Ovary (tissue), 9 donors: ENCODE data around the gene LSMEM2. TPM values are rescaled to one million over a fixed set of nuclear protein-coding genes. Genes with fewer than 3 reads are reported as not detected.
A peak's percentile ranks its signal among the peaks of the same experiment; 100 is the strongest.

Experiments
- DNase-seq, 5 donors: peaks; one replicate each; pipeline ENCODE4 v3.0.0-alpha.2; 2019 to 2020
- H3K27ac ChIP-seq, 2 donors: fragments of 200-600 bp; one replicate each; pipeline versions ENCODE4 v1.5.1 to v1.8.0; 2019 to 2022
- H3K27me3 ChIP-seq: fragments of 200-600 bp; one replicate; pipeline ENCODE4 v1.8.0; 2022
- H3K36me3 ChIP-seq: fragments of 200-600 bp; sonication (generic); one replicate; pipeline ENCODE4 v1.5.1; 2019
- H3K4me1 ChIP-seq: one replicate; pipeline ENCODE4 v1.8.1; 2013; ENCODE audit warnings: mild to moderate bottlenecking, moderate library complexity; ENCODE audit not compliant: insufficient read depth
- H3K4me3 ChIP-seq: fragments of 200-600 bp; sonication (generic); one replicate; pipeline ENCODE4 v1.5.1; 2017
- H3K9me3 ChIP-seq, 2 donors: fragments of 200-600 bp in 1 of 2; sonication (generic) in 1 of 2; one replicate each; pipeline versions ENCODE4 v1.5.1 to v1.8.1; 2013 to 2019; ENCODE audit warnings: mild to moderate bottlenecking in 1 of 2, moderate library complexity in 1 of 2
- EP300 ChIP-seq: sonication (generic); formaldehyde crosslinking; IDR thresholded peaks from one replicate; pipeline ENCODE4 v1.6.1; 2017; ENCODE audit warnings: antibody characterized with exemption
- POLR2A ChIP-seq: fragments of 450-650 bp; IDR thresholded peaks from one replicate; pipeline ENCODE4 v1.6.1; 2017; ENCODE audit warnings: antibody characterized with exemption, mild to moderate bottlenecking, moderate library complexity
- WGBS, 3 donors: extraction: QIAGEN DNeasy Blood & Tissue Kit in 1 of 3; methylation state at CpG; one replicate each; pipeline versions ENCODE4 v1.1.5 to v1.1.7; 2013 to 2017; 5-methylcytosine and 5-hydroxymethylcytosine counted together
- intact Hi-C, 4 donors: fragments of 100-400 bp; cut with DNase I; formaldehyde crosslinking; loops; one replicate each; pipeline versions ENCODE4 v1.11.0 to v1.15.1; 2022 to 2023
- polyA plus RNA-seq, 2 donors: library from polyadenylated mRNA; stranded (reverse); fragments of 200-250 nt in 1 of 2; fragments of 350-450 nt in 1 of 2; fragmentation: Illumina TruSeq in 1 of 2; extraction: RNeasy Lipid Tissue Mini Kit (QIAGEN cat#74804) in 1 of 2; gene quantifications; one replicate each; pipeline ENCODE4 v1.2.3, GENCODE V29; 2013 to 2014
- total RNA-seq, 7 donors: library from RNA; depleted of rRNA in 2 of 7; stranded (reverse); fragments of >200 nt in 2 of 7; fragmentation: NEBNext Ultra II Directional in 3 of 7; extraction: Animal tissue kit (Norgen Biotek cat#: 25700) in 3 of 7; gene quantifications; one replicate each; pipeline versions ENCODE4 v1.1.0 to v1.2.4, GENCODE V29; 2016 to 2023
- TF ChIP-seq, protein P1 (sequence below), 3 donors: fragments of 450-650 bp in 2 of 3; fragments of 200-600 bp in 1 of 3; IDR thresholded peaks; one replicate each; pipeline versions ENCODE4 v1.5.1 to v1.8.0; 2016 to 2022; ENCODE audit warnings: antibody characterized with exemption in 3 of 3, mild to moderate bottlenecking in 1 of 3
- donor health status: DM: no; HTN: no; CAD: no; lungs with moderate emphysema.
- donor health status: DM: no; HTN: no; CAD: no.
- donor health status: Bipolar disorder and iron deficiency.
- donor health status: DM: yes; HTN: yes; CAD: no.
- donor health status: DM: no; HTN: no; CAD: no.
- donor health status: DM: yes; HTN: yes; CAD: no.

Gene LSMEM2
- total and polyA plus RNA-seq, 9 donors: 0.42 to 1.4 (median 0.76) TPM; not detected in 2

DNA sequence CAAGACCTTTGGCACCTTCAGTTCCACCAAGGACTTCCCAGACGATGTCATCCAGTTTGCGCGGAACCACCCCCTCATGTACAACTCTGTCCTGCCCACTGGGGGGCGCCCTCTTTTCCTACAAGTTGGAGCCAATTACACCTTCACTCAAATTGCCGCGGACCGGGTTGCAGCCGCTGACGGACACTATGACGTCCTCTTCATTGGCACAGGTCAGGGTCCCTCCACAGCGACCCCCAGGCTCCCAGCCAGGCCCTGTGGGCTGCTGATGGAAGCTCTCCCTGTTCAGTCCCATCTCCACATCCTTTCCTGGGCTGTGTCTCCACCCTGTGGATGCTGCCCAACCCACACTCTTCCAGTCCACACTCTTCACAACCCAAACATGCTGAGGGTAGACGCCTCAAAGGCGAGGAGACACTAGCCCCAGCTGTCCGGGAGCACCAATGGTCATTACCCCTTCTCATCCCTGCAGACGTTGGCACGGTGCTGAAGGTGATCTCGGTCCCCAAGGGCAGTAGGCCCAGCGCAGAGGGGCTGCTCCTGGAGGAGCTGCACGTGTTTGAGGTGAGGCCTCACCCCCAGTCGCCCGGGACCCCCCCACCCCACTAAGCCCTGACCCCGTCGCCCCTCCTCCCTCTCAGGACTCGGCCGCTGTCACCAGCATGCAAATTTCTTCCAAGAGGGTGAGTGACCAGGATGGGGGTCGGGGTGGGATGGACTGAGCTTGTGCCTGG lies 4.3 kb upstream of the LSMEM2 start:
- WGBS, 3 donors: 58 to 63% (median 60%) methylated on average over 26 of the region's 26 CpGs
- H3K4me1 ChIP-seq: peaks cover 9% of the 10 kb centered on the region

DNA sequence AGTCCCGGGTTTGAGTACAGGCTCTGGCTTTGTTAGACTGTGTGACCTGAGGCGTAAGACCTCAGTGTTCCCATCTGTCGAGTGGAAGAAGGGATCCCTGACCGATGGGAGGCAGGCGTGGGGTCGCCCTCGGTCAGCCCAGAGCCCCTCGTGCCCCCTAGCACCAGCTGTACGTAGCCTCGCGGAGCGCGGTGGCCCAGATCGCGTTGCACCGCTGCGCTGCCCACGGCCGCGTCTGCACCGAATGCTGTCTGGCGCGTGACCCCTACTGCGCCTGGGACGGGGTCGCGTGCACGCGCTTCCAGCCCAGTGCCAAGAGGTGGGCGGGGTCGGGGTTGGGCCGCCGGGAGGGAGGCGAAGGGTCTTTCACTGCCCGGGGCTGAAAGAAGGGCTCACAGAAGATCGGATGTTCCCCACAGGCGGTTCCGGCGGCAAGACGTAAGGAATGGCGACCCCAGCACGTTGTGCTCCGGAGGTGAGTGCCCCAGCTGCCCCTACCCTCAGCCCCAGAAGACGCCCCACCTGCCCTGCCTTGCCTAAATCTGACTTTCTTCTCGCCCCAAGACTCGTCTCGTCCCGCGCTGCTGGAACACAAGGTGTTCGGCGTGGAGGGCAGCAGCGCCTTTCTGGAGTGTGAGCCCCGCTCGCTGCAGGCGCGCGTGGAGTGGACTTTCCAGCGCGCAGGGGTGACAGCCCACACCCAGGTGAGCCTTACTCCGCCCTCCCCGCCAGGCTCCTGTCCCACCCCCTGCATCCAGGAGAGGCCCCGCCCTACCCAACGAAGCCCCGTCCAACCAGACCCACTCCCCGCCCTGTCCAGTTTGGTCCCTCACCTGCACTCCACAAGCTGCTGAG lies 3.5 kb upstream of the LSMEM2 start:
- H3K27ac ChIP-seq: no peak overlapping the region
- 76 to 81% (median 79%) methylated on average over 60 to 65 of the region's 65 CpGs for WGBS, 3 donors
- H3K27me3 ChIP-seq: no peaks in the 10 kb centered on the region
- intact Hi-C loops: loop anchor here in 3 of 4 donors (2.0 to 10.0 kb wide), 3 partner anchors 17 to 161 kb away; no protein-coding TSS in a partner anchor
- peak in 2 of 5 donors; percentile 36 to 43 for DNase-seq
- no peak for TF ChIP-seq POLR2A
- TF ChIP-seq, protein P1, sequence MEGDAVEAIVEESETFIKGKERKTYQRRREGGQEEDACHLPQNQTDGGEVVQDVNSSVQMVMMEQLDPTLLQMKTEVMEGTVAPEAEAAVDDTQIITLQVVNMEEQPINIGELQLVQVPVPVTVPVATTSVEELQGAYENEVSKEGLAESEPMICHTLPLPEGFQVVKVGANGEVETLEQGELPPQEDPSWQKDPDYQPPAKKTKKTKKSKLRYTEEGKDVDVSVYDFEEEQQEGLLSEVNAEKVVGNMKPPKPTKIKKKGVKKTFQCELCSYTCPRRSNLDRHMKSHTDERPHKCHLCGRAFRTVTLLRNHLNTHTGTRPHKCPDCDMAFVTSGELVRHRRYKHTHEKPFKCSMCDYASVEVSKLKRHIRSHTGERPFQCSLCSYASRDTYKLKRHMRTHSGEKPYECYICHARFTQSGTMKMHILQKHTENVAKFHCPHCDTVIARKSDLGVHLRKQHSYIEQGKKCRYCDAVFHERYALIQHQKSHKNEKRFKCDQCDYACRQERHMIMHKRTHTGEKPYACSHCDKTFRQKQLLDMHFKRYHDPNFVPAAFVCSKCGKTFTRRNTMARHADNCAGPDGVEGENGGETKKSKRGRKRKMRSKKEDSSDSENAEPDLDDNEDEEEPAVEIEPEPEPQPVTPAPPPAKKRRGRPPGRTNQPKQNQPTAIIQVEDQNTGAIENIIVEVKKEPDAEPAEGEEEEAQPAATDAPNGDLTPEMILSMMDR (IDR thresholded peaks at IDR 0.05): no peak
- no peak for TF ChIP-seq EP300
- no peaks in the 10 kb centered on the region for H3K9me3 ChIP-seq
- H3K4me1 ChIP-seq: peaks cover 2% of the 10 kb centered on the region
- no peak overlapping the region for H3K4me3 ChIP-seq
- H3K36me3 ChIP-seq: no peaks in the 10 kb centered on the region

More for the DNA sequence above, 4.3 kb upstream of the LSMEM2 start:
- no peak overlapping the region for H3K4me3 ChIP-seq
- no peaks in the 10 kb centered on the region for H3K9me3 ChIP-seq
- H3K27ac ChIP-seq: no peak overlapping the region
- no peaks in the 10 kb centered on the region for H3K27me3 ChIP-seq
- DNase-seq: peak in 4 of 5 donors; percentile 49 to 68 (median 60)
- TF ChIP-seq, protein P1 (IDR thresholded peaks at IDR 0.05): peak in 2 of 3 donors; percentile 24 to 44
- no peak for TF ChIP-seq EP300
- H3K36me3 ChIP-seq: no peaks in the 10 kb centered on the region
- intact Hi-C loops: loop anchor here (2.0 to 10.0 kb wide), 5 partner anchors 16 to 160 kb away; partner anchors contain the start of gene GNAT1 (in 4 of the 4)

GRCh38 chr3:50275996-50276761 lies 2.7 kb upstream of the LSMEM2 start:
- Histone ChIP-seq H3K36me3 (no peaks in the 10 kb centered on the region), H3K27ac (no peak overlapping the region), H3K4me1 (peaks cover 2% of the 10 kb centered on the region), H3K4me3 (no peak overlapping the region), H3K27me3 (no peaks in the 10 kb centered on the region), H3K9me3 (no peaks in the 10 kb centered on the region)
- intact Hi-C loops: loop anchor here in 3 of 4 donors (2.0 to 10.0 kb wide), 3 partner anchors 17 to 161 kb away; no protein-coding TSS in a partner anchor
- DNase-seq: peak in 2 of 5 donors; percentile 27 to 37
- no peak for TF ChIP-seq POLR2A
- TF ChIP-seq EP300: no peak
- TF ChIP-seq, protein P1 (IDR thresholded peaks at IDR 0.05): no peak
- 73 to 80% (median 79%) methylated on average over 79 of the region's 79 CpGs for WGBS, 3 donors

DNA sequence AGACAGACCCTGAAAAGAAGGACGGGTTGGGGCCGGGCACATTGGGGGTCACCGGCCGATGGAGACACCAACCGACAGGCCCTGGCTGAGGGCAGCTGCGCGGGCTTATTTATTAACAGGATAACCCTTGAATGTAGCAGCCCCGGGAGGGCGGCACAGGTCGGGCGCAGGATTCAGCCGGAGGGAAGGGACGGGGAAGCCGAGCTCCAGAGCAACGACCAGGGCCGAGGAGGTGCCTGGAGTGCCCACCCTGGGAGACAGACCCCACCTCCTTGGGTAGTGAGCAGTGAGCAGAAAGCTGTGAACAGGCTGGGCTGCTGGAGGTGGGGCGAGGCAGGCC lies 2.2 kb upstream of the LSMEM2 start:
- WGBS, 3 donors: 87 to 93% (median 87%) methylated on average over 17 of the region's 17 CpGs
- no peak for DNase-seq
- H3K9me3 ChIP-seq: no peaks in the 10 kb centered on the region
- no peaks in the 10 kb centered on the region for H3K36me3 ChIP-seq
- no peak overlapping the region for H3K4me3 ChIP-seq
- intact Hi-C loops: loop anchor here in 2 of 4 donors (10.0 kb wide), 2 partner anchors 152 to 162 kb away; no protein-coding TSS in a partner anchor
- no peaks in the 10 kb centered on the region for H3K27me3 ChIP-seq
- peaks cover 2% of the 10 kb centered on the region for H3K4me1 ChIP-seq
- TF ChIP-seq EP300 (no peak), POLR2A (no peak)
- TF ChIP-seq, protein P1 (IDR thresholded peaks at IDR 0.05): no peak
- H3K27ac ChIP-seq: no peak overlapping the region
